Renal cortex interstitium (tissue), 15 donors: ENCODE data around the gene PCSK6. TPM values are rescaled to one million over a fixed set of nuclear protein-coding genes. Genes with fewer than 3 reads are reported as not detected.

Source experiments
- DNase-seq, 11 donors: peaks; one replicate each; pipeline ENCODE4 v3.0.0-alpha.2; 2013; ENCODE audit warnings: low read depth in 9 of 11, low spot score in 4 of 11; ENCODE audit errors: extremely low read depth in 1 of 11
- long read RNA-seq, 16 experiments: transcript quantifications; one replicate each; lab custom pipeline, GENCODE V29; 2026
- polyA plus RNA-seq, 3 donors: library from polyadenylated mRNA; unstranded; fragments of 120-200 nt; gene quantifications; one replicate each; pipeline ENCODE4 v1.2.1, GENCODE V29; 2013; ENCODE audit not compliant: insufficient read length in 3 of 3

PCSK6 gene
- 1 to 10 TPM; 7.2 to 8.4 (median 8.3) TPM for polyA plus RNA-seq
- long read RNA-seq, donor 1, full-length matches to known transcripts, result 2 of 2 reads
- long read RNA-seq, donor 1, partial matches to known transcripts, result 0 of 2 reads
- long read RNA-seq, donor 1, other reads (novel, unspliced or antisense), result 0 of 2 reads
- long read RNA-seq, donor 2, result 0 reads
- long read RNA-seq, donor 3, partial matches to known transcripts, result 0 of 1 reads
- long read RNA-seq, donor 3, other reads (novel, unspliced or antisense), result 0 of 1 reads
- long read RNA-seq, donor 4, result 0 reads
- long read RNA-seq, donor 5, result 0 reads
- long read RNA-seq, donor 6, result 0 reads
- long read RNA-seq, donor 7, full-length matches to known transcripts, result 2 of 2 reads
- long read RNA-seq, donor 7, partial matches to known transcripts, result 0 of 2 reads
- long read RNA-seq, donor 7, other reads (novel, unspliced or antisense), result 0 of 2 reads
- long read RNA-seq, donor 8, result 0 reads
- long read RNA-seq, donor 9, result 0 reads
- long read RNA-seq, donor 10, full-length matches to known transcripts, result 2 of 2 reads
- long read RNA-seq, donor 10, partial matches to known transcripts, result 0 of 2 reads
- long read RNA-seq, donor 10, other reads (novel, unspliced or antisense), result 0 of 2 reads
- long read RNA-seq, donor 11, full-length matches to known transcripts, result 3 of 3 reads
- long read RNA-seq, donor 11, partial matches to known transcripts, result 0 of 3 reads
- long read RNA-seq, donor 11, other reads (novel, unspliced or antisense), result 0 of 3 reads
- long read RNA-seq, donor 12, result 0 reads
- long read RNA-seq, donor 13, result 0 reads
- long read RNA-seq, donor 14, full-length matches to known transcripts, result 1 of 1 reads
- long read RNA-seq, donor 14, partial matches to known transcripts, result 0 of 1 reads
- long read RNA-seq, donor 14, other reads (novel, unspliced or antisense), result 0 of 1 reads
- long read RNA-seq, donor 15, result 0 reads
- long read RNA-seq, donor 16, full-length matches to known transcripts, result 2 of 2 reads
- long read RNA-seq, donor 16, partial matches to known transcripts, result 0 of 2 reads
- long read RNA-seq, donor 16, other reads (novel, unspliced or antisense), result 0 of 2 reads

DNA sequence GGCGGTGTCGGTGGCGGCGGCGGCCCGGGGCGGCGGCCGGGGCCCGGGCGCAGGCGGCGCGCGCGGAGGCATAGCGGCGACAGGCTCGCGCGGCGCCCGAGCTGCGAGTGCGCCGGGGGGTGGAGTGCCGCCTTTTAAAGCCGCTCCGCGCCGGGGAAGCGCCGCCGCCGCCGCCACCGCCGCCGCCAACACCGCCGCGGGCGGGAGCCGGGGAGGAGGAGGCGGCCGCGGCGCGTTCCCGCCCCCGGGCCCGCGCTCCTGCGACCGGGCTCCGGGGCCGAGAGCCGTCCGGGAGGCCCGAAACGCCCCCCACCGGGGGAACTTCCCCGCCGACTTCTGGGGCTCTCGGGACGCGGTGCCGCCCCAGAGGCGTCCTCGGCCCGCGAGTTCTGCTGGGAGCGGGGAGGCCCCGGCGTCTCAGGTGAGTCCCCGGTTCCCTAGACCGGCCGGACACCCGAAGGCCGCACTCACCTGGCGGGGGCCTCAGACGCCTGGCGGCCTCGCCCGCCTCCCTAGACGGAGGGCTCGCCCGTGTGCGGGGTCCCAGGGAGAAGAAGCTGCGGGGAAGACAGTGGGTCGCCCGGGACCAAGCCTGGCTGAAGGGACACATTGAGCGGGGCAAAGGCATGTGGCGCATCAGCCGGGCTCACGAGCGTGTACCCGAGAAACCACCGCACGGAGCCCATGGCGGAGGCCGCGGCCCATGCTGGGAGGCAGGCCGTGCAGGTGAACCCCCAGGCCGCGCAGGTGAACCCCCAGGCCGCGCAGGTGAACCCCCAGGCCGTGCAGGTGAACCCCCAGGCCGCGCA lies at the start of gene PCSK6:
Gene PCSK6, minus strand, starts transcription at position 109 of the 809 bp plus-strand sequence. Its CDS starts 37 bp downstream, at position 72.
- peak in 2 of 11 donors; percentile 26 to 27 for DNase-seq

GRCh38 chr15:101538996-101539395 lies 49.5 kb upstream of the PCSK6 start:
- no peak for DNase-seq

DNA sequence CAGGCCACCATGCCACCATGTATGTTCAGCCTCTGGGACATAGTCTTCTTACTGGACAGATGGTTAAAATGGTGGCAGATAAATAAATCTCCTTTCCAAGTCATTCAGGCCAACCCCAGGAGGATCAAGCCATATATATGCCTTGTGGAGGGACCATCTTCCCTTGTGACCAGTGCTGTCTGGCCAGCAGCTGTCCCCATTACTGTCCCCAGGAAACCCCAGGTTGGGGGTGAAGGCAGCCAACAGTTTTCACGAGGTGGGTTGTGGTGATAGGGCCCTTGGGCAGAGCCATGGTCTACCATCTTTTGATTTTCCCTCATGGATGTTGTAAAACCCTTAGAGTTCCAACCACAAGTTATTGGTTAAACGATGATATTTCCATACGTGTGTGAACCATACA lies 48.7 kb upstream of the PCSK6 start:
- DNase-seq, result no peak

DNA sequence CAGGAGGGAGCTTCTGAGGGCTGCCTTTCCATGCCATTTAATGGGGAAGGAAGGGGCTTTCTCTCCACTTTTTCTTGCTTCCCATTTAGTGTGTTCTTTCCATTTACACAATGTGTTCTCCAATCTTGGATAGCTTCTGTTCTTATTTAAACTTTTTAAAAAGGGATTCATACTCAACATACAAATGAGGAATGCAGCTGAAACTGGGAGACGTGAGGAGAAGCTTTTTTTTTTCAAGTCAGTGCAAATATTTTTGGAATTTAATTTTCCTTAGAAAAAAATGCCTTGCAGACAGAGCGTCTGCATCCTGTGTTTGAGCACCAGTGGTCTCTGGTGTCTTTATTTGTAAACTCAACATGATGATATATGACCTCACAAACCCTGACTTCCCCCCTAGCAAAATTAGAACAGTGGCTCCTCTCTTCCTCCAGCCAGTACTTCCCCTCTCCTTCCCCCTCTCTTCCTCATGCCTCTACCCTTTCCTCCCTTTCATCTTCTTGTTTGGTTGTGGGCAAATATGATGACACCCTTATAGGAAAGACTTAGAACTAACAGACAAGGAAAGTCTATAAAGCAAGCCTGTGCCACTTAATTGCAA lies 48.1 kb upstream of the PCSK6 start:
- peak in 2 of 11 donors; percentile 8 to 16 for DNase-seq

GRCh38 chr15:101536875-101537405 lies 47.4 kb upstream of the PCSK6 start:
- DNase-seq, result no peak

GRCh38 chr15:101536166-101536874 lies 46.8 kb upstream of the PCSK6 start:
- no peak for DNase-seq

GRCh38 chr15:101535170-101535902 lies 45.8 kb upstream of the PCSK6 start:
- no peak for DNase-seq

DNA sequence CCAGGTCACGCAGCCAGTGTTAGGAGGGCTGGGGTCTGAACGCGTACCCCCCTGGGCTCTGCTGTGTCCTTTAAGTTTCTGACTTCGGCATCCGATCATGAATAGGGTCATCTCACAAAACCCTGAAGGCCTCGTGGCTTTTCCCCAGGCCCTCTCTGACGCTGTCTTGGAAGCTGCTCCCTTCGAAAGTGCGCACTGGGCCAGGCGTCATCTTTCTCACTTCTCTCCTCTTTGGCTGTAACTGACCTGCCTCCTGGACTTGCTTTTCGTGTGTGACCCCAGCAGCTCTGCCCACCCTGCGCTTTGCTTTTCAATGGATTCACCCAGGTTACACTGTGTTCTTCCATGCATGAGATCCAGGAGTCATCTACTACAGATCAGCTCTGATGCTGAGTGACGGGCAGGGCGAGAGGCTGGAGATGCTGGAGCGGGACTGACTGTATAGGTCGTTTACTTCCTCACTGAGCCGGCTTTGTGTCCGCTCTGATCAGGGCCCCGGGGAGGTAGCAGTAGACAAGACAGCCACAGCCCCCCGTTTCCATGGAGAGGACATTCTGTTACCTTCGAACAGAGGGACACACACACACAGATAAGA lies 45.0 kb upstream of the PCSK6 start:
- no peak for DNase-seq

DNA sequence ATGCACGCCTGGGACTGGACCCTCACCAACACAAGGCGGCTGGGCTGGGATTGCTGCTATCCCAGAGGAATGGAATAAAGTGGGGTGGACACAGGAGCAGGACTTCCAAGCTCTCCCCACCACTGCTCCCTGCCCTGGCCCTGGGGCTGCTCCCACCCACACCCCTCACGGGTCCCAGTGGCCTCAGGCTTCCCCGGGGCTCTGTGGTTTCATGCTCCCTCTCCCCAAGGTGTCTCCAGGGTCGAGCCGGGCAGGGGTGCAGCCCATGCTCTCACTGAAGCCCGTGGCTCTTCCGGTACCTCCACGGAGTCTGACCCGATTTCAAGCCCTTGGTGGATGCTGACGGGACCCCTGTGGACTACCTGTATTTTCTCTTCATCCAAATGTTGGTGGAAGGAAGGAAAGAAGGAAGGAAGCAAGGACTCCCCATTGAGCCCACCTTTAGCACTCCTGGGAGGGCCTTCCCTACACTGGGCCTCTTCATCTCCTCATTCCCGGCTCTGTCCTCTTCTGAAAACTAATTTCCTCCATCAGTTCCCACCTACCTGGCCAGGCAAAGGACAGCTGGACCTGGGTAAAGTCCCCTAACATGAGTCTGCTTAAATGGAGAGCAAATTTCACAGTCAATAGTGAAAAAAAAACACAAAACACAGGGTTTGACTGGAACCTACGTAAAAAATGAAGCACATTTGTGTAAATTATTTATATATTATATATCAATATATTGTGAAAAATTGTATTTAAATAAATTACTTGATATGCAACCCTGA lies 44.0 kb upstream of the PCSK6 start:
- DNase-seq, result no peak

DNA sequence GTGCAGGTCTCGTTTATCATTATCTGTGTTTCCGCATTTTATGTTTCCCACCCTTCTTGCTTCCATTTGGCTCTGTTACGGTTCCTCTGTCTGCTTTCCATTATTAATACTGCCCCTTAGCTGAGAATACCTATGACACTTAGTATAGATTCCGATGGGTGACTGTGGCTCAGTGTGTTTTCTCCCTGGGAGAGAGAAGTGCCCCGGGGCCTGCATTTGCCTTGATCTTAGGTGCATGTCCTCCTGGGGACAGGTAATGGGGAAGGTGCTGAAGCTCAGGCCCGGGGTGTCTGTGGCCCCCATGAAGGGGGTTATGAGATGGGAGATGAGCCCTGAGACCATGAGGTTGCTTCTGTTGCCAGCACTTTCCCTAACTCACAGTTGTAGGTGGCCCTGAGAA lies 43.4 kb upstream of the PCSK6 start:
- DNase-seq, result no peak

DNA sequence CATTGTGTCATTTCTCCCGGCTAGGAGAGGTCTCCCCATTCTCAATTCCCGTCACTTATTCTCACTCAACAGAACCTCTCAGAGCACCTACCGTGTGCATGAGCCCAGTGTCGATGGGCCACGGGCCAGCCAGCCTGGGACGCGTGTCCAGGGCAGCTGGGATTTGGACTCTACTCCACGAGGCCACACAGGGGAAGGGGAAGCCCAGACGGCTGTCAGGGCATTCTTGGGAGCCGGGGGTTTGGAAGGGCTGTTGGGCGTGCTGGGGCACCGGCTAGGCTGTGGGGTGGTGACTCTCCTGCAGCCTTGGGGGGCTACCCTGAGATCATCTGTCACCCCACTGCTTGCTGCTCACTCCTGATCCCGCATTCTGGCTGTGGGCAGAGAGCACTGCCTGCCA lies 41.7 kb upstream of the PCSK6 start:
- DNase-seq, result no peak

- DNase-seq, result no peak
Observed at GRCh38 chr15:101530224-101530958, 40.9 kb upstream of the PCSK6 start.

DNA sequence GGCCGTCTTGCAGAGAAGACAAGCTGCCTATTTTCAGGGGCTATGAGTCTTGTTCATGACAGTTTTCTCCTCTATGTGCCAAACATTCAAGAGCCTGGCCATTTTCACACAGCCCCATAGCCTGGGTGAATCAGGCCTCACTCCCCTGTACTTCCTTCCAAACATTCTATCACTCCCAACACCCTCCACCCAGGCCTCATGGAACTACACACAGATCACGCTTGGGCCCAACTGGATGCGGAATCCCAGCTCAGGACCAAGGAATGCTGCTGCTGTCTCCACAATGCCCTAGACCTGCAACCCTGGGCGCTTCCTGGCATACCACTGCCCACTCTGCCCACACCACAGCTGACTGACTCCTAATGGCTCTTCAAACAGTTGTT lies 39.4 kb upstream of the PCSK6 start:
- no peak for DNase-seq

- DNase-seq, result peak in 6 of 11 donors; percentile 4 to 22 (median 18)
Observed at GRCh38 chr15:101528108-101528916, 38.8 kb upstream of the PCSK6 start.
